ENCODE measurements around the gene RIN3.

DNA sequence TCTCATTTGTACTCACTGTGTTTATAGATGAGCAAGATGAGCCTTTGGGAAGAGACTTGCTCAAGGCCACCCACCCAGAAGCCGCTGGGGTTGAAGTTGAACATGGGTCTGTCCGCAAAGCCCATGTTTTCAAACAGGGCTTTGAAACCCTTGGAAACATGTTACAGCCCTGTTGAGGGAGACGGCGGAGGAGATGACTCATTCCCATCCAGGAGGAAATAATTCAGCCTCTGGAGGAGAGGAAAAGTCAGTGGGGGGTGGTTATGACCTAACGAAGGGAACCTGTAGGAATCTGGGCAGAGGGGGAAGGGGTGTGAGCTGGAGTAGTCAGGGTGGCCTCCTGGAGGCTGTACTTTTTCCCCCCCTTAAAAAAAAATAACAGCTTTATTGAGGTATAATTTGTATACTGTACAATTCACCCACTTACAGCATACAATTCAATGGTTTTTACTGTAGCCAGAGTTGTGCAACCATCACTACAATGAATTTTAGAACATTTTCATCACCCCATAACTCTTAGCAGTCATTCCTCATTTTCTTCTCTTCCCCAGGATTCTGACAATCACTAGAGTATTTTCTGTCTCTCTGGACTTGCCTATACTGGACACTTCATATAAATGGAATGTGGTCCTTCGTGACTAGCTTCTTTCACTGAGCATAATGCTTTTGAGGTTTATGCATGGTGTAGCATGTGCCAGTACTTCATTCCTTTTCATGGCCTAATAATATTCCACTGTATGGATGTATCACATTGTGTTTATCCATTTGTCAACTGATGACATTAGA lies 1.9 kb upstream of the RIN3 start:
- TF ChIP-seq, protein P1, sequence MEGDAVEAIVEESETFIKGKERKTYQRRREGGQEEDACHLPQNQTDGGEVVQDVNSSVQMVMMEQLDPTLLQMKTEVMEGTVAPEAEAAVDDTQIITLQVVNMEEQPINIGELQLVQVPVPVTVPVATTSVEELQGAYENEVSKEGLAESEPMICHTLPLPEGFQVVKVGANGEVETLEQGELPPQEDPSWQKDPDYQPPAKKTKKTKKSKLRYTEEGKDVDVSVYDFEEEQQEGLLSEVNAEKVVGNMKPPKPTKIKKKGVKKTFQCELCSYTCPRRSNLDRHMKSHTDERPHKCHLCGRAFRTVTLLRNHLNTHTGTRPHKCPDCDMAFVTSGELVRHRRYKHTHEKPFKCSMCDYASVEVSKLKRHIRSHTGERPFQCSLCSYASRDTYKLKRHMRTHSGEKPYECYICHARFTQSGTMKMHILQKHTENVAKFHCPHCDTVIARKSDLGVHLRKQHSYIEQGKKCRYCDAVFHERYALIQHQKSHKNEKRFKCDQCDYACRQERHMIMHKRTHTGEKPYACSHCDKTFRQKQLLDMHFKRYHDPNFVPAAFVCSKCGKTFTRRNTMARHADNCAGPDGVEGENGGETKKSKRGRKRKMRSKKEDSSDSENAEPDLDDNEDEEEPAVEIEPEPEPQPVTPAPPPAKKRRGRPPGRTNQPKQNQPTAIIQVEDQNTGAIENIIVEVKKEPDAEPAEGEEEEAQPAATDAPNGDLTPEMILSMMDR (IDR thresholded peaks at IDR 0.05): no peak
- no peak for TF ChIP-seq POLR2A (IDR thresholded peaks at IDR 0.05)
